Common myeloid progenitor, CD34-positive (primary cell): Measurements from ENCODE around the gene TMEM165. TPM values are rescaled to one million over a fixed set of nuclear protein-coding genes. Genes with fewer than 3 reads are reported as not detected.

ENCODE experiments used
- CTCF ChIA-PET: fragments of 350-600 bp; sonication (Branson Sonifier 250); formaldehyde crosslinking; loops from one replicate; lab custom pipeline; 2021; ENCODE audit warnings: antibody characterized with exemption; lab: Charles Lee
- POLR2A ChIA-PET: fragments of 350-600 bp; sonication (Branson Sonifier 250); formaldehyde crosslinking; loops from one replicate; lab custom pipeline; 2021; ENCODE audit warnings: antibody characterized with exemption; lab: Charles Lee
- DNase-seq, 3 donors: peaks; one replicate each; pipeline versions ENCODE4 v3.0.0 to v3.0.0-alpha.2; 2013
- H3K27ac ChIP-seq, 2 experiments: 1 replicate in 1 of 2; 2 replicates in 1 of 2; pipeline ENCODE4 v1.7.0; 2013; ENCODE audit warnings: inconsistent platforms in 2 of 2, low read length in 2 of 2, mild to moderate bottlenecking in 2 of 2, low read depth in 1 of 2, moderate library complexity in 1 of 2; ENCODE audit not compliant: severe bottlenecking in 2 of 2, insufficient read depth in 1 of 2, poor library complexity in 1 of 2
- H3K27me3 ChIP-seq, 5 experiments: replicated peaks in 2 of 5; 1 replicate in 3 of 5; 2 replicates in 2 of 5; pipeline versions ENCODE4 v1.6.1 to v1.7.0; 2013; ENCODE audit warnings: low read length in 4 of 5, mild to moderate bottlenecking in 2 of 5, moderate library complexity in 2 of 5, inconsistent platforms in 1 of 5; ENCODE audit not compliant: insufficient read depth in 5 of 5, control insufficient read depth in 4 of 5
- H3K36me3 ChIP-seq, 4 experiments: 1 replicate in 2 of 4; 2 replicates in 2 of 4; pipeline versions ENCODE4 v1.6.1 to v1.7.0; 2013; ENCODE audit warnings: low read length in 3 of 4, control low read depth in 1 of 4, mild to moderate bottlenecking in 1 of 4; ENCODE audit not compliant: control insufficient read depth in 4 of 4, insufficient read depth in 4 of 4
- H3K4me1 ChIP-seq, 4 experiments: 1 replicate in 3 of 4; 2 replicates in 1 of 4; pipeline versions ENCODE4 v1.6.1 to v1.7.1; 2013; ENCODE audit warnings: low read length in 3 of 4, mild to moderate bottlenecking in 3 of 4, control low read depth in 1 of 4, inconsistent platforms in 1 of 4, moderate library complexity in 1 of 4; ENCODE audit not compliant: control insufficient read depth in 4 of 4, insufficient read depth in 4 of 4; ENCODE audit errors: control extremely low read depth in 1 of 4
- H3K4me3 ChIP-seq, 7 experiments: 1 replicate in 4 of 7; 2 replicates in 3 of 7; pipeline versions ENCODE4 v1.5.1 to v1.7.0; 2013; ENCODE audit warnings: mild to moderate bottlenecking in 7 of 7, low read length in 6 of 7, moderate library complexity in 6 of 7, inconsistent platforms in 2 of 7, low read depth in 2 of 7, control low read depth in 1 of 7; ENCODE audit not compliant: insufficient read depth in 4 of 7, control insufficient read depth in 1 of 7; ENCODE audit errors: extremely low read depth in 1 of 7
- H3K9me3 ChIP-seq, 5 experiments: 1 replicate in 4 of 5; 2 replicates in 1 of 5; pipeline versions ENCODE4 v1.6.1 to v1.7.1; 2013; ENCODE audit warnings: low read length in 4 of 5, mild to moderate bottlenecking in 2 of 5, inconsistent platforms in 1 of 5, low read depth in 1 of 5, moderate library complexity in 1 of 5; ENCODE audit not compliant: control insufficient read depth in 4 of 5, insufficient read depth in 2 of 5; ENCODE audit errors: control extremely low read depth in 1 of 5
- WGBS: methylation state at CpG from one replicate; pipeline ENCODE4 v1.1.5; 2013; ENCODE audit not compliant: insufficient coverage; 5-methylcytosine and 5-hydroxymethylcytosine counted together
- polyA plus RNA-seq: library from polyadenylated mRNA; unstranded; fragments of 120-200 nt; gene quantifications from one replicate; pipeline ENCODE4 v1.2.1, GENCODE V29; 2013

The TMEM165 gene, protein sequence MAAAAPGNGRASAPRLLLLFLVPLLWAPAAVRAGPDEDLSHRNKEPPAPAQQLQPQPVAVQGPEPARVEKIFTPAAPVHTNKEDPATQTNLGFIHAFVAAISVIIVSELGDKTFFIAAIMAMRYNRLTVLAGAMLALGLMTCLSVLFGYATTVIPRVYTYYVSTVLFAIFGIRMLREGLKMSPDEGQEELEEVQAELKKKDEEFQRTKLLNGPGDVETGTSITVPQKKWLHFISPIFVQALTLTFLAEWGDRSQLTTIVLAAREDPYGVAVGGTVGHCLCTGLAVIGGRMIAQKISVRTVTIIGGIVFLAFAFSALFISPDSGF
- 69.9 TPM for polyA plus RNA-seq

- Histone ChIP-seq H3K4me1 (peaks cover 27 to 40% (median 30%) of the 10 kb centered on the region in 4 experiments), H3K27me3 (no peaks in the 10 kb centered on the region), H3K9me3 (no peaks in the 10 kb centered on the region), H3K4me3 (peak within 1 kb of the TSS; percentile 88 to 99 (median 94)), H3K36me3 (peaks cover 2 to 19% (median 3%) of the 10 kb centered on the region in 4 experiments), H3K27ac (peak within 1 kb of the TSS; percentile 68 to 89)
- POLR2A ChIA-PET = interaction anchor here (0.7 to 1.4 kb wide), 3 partner anchors 9 to 37 kb away, joined by 3 to 4 read pairs (median 3); no protein-coding TSS in a partner anchor
- CTCF ChIA-PET = interaction anchor here (0.6 to 2.3 kb wide), 8 partner anchors 9 to 50 kb away, joined by 3 to 13 read pairs (median 5); partner anchors contain the start of gene SRD5A3
- DNase-seq = peak; percentile 93 to 95 (median 94)
- 0% methylated on average over 87 of the region's 95 CpGs for WGBS
These were observed at the start of gene TMEM165 for GRCh38 chr4:55395529-55396307. TSS of gene TMEM165 (plus strand) at chr4:55395957. CDS start at chr4:55396190, 233 bp downstream.

DNA sequence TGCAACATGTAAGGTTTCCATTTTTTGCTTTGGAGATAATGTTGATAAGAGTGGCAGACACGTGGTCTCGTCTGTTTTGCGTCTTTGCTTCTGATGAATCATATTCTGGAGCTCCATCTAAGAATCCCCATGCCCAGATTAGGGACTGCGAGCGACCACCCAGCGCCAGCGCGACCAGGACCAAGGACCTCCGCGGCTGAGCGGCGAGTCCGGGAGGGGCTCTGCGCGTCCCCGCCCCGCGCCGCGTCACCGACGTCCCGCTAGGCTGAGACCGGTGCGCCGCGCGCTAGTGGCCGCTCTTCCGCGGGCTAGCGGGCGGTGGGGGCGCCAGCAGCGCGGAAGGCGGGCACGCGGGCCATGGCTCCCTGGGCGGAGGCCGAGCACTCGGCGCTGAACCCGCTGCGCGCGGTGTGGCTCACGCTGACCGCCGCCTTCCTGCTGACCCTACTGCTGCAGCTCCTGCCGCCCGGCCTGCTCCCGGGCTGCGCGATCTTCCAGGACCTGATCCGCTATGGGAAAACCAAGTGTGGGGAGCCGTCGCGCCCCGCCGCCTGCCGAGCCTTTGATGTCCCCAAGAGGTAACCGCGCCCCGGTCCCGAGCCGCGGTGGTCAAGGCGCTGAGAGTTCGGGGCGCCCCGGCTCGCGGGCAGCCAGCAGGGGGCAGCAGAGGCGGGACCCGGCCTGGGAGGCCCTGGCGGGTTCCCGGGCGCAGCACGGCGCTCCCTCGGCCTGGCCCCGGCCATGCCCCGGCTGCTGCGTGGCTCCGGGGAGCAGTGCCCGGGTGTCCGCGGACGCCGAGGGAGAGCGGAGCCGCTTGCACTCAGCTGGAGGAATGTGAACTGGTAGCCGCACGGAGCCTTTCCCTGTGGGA, 49.5 kb upstream of the TMEM165 start, which contains the start of gene SRD5A3:
Gene SRD5A3 (plus strand): TSS at position 263 of the 871 bp plus-strand sequence. CDS start 95 bp downstream, at position 358.
- WGBS = under 1% methylated on average over 91 of the region's 95 CpGs
- CTCF ChIA-PET = interaction anchor here (0.7 to 3.6 kb wide), 25 partner anchors 10 to 556 kb away, joined by 3 to 22 read pairs (median 4); partner anchors contain the start of gene TMEM165
- POLR2A ChIA-PET = interaction anchor here (0.6 to 0.7 kb wide), 2 partner anchors 10 to 58 kb away, joined by 3 read pairs; no protein-coding TSS in a partner anchor
- peak within 1 kb of the TSS; percentile 70 to 93 (median 77) for H3K4me3 ChIP-seq
- H3K4me1 ChIP-seq = peaks cover 0 to 28% (median 23%) of the 10 kb centered on the region in 4 experiments
- H3K27me3 ChIP-seq = no peaks in the 10 kb centered on the region
- no peaks in the 10 kb centered on the region for H3K9me3 ChIP-seq
- peak within 1 kb of the TSS; percentile 58 to 87 for H3K27ac ChIP-seq
- DNase-seq = peak; percentile 75 to 83 (median 77)
- H3K36me3 ChIP-seq = no peaks in the 10 kb centered on the region

DNA sequence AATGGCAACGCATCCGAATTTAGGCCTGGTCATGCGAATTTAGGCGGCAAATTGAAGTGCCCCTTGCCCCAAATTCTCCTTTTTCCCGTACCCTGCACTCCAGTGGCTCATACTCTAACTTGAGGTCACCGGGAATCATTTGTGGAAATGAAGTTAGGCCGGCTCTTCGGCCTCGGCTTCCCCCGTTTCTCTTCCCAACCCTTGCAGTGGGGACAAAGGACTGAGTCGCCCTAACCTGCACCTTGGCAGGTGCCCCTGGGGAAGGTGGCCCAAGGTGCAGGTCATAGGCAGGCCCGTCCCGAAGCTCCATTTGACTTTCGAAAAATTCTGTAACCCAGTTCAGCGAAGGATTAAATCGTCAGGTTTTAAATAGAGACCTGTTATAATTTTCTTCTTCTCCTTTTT, 48.9 kb upstream of the TMEM165 start:
- Histone ChIP-seq H3K4me3 (peak overlapping the region; percentile 70 to 93 (median 77)), H3K4me1 (peaks cover 0 to 28% (median 23%) of the 10 kb centered on the region in 4 experiments), H3K27me3 (no peaks in the 10 kb centered on the region), H3K36me3 (peaks cover 0 to 4% (median 2%) of the 10 kb centered on the region in 4 experiments), H3K9me3 (no peaks in the 10 kb centered on the region), H3K27ac (peak overlapping the region; percentile 40 to 87)
- ChIA-PET CTCF (interaction anchor here (0.7 to 3.6 kb wide), 11 partner anchors 10 to 390 kb away, joined by 3 to 22 read pairs (median 3); no protein-coding TSS in a partner anchor), POLR2A (no interaction called here)
- 42% methylated on average over 13 of the region's 16 CpGs for WGBS
- DNase-seq = no peak

- H3K36me3 ChIP-seq = peaks cover 0 to 12% (median 7%) of the 10 kb centered on the region in 4 experiments
- H3K4me1 ChIP-seq = peaks cover 0 to 28% (median 23%) of the 10 kb centered on the region in 4 experiments
- ChIA-PET POLR2A (no interaction called here), CTCF (interaction anchor here (0.7 to 3.6 kb wide), 8 partner anchors 9 to 389 kb away, joined by 3 to 22 read pairs (median 3); no protein-coding TSS in a partner anchor)
- peak overlapping the region in 1 of 7 experiments; percentile 76 for H3K4me3 ChIP-seq
- H3K27me3 ChIP-seq = no peaks in the 10 kb centered on the region
- H3K27ac ChIP-seq = peak overlapping the region in 1 of 2 experiments; percentile 31
- 90% methylated on average over 3 of the region's 3 CpGs for WGBS
- H3K9me3 ChIP-seq = no peaks in the 10 kb centered on the region
- peak in 2 of 3 donors; percentile 38 to 47 for DNase-seq
These were observed 48.0 kb upstream of the TMEM165 start for GRCh38 chr4:55347610-55348228.

DNA sequence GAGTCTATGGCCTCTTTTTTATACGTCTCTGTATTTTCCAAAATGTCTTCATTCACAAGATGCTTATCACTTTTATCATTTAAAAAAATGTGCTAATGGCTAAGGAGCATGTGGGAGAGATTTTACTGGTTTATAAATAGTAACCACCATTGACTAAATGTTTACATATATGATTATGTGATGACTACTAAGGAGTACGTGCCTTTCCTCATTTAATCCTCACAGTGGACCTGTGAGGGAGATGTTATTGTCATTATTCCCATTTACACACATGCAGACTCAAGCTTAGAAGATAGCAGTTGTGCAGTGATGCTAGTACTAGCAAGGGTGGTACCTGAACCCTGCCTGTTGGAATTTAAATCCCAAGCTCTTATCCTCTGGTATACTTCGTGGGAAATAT, 47.3 kb upstream of the TMEM165 start:
- H3K4me3 ChIP-seq = no peak overlapping the region
- POLR2A ChIA-PET = no interaction called here
- WGBS = 100% methylated on average over 1 of the region's 3 CpGs

More for the DNA sequence above, 47.3 kb upstream of the TMEM165 start:
- H3K4me1 ChIP-seq = peaks cover 0 to 28% (median 23%) of the 10 kb centered on the region in 4 experiments
- peaks cover 0 to 4% (median 0%) of the 10 kb centered on the region in 5 experiments for H3K9me3 ChIP-seq
- DNase-seq = no peak
- CTCF ChIA-PET = interaction anchor here (3.1 kb wide), 1 partner anchor 46 kb away, joined by 13 read pairs; no protein-coding TSS in a partner anchor
- no peaks in the 10 kb centered on the region for H3K27me3 ChIP-seq
- H3K36me3 ChIP-seq = peaks cover 3 to 19% (median 9%) of the 10 kb centered on the region in 4 experiments
- peak overlapping the region in 1 of 2 experiments; percentile 31 for H3K27ac ChIP-seq
